BLaER1 treated with 17β-estradiol and CSF1 and Interleukin-3, amounts not matched to agents 10 nM and 100 nM (cell line): ENCODE data around the gene PPP2R2C.

Experiments
- H3K27ac ChIP-seq, 11 experiments: shearing (Covaris generic); formaldehyde crosslinking; 2 replicates each; pipeline ENCODE4 v1.8.1; 2022
- H3K27me3 ChIP-seq, 11 experiments: shearing (Covaris generic); formaldehyde crosslinking; 2 replicates each; pipeline ENCODE4 v1.8.1; 2022
- H3K36me3 ChIP-seq, 11 experiments: shearing (Covaris generic); formaldehyde crosslinking; 2 replicates each; pipeline ENCODE4 v1.8.1; 2022
- H3K4me1 ChIP-seq, 10 experiments: shearing (Covaris generic); formaldehyde crosslinking; 2 replicates each; pipeline ENCODE4 v1.8.1; 2022
- H3K4me2 ChIP-seq, 11 experiments: shearing (Covaris generic); formaldehyde crosslinking; 2 replicates each; pipeline ENCODE4 v1.8.1; 2022
- H3K4me3 ChIP-seq, 10 experiments: shearing (Covaris generic); formaldehyde crosslinking; 2 replicates each; pipeline ENCODE4 v1.8.1; 2022
- H3K9ac ChIP-seq, 11 experiments: shearing (Covaris generic); formaldehyde crosslinking; 2 replicates each; pipeline ENCODE4 v1.8.1; 2022
- H3K9me3 ChIP-seq, 11 experiments: shearing (Covaris generic); formaldehyde crosslinking; replicated peaks in 1 of 11; 2 replicates each; pipeline ENCODE4 v1.8.1; 2022
- H4K20me1 ChIP-seq, 11 experiments: shearing (Covaris generic); formaldehyde crosslinking; 2 replicates each; pipeline ENCODE4 v1.8.1; 2022
- Cebpa-rat ChIP-seq, 11 experiments: shearing (Covaris generic); IDR thresholded peaks; 2 replicates each; pipeline ENCODE4 v1.8.1; 2022

Gene PPP2R2C

DNA sequence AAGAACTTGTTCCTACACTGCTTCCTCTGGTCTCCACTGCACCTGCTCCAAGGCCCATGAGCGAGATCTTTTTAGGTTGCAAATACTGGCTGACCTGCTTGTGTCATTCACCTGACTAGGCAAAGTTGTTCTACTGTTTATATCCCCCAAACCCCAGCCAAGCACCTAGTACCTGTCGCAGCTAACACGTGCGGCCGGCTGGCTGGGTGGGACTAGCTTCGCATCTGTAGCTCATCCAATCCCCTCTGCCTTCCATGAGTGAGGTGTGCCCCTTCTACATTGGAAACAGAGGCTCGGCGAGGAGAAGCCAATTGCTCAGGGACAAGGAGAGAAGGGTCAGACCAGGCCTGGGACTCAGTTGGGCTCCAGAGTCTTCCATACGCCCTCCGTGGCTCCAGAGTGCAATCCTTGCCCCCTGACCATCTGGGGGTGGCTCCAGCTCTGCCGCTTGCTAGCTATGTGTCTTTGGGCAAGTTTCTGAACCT, 116.3 kb downstream of the PPP2R2C start:
- H3K27ac ChIP-seq, result no peak overlapping the region
- H3K9ac ChIP-seq, result no peak overlapping the region
- no peaks in the 10 kb centered on the region for H3K36me3 ChIP-seq
- peaks cover 0 to 16% (median 0%) of the 10 kb centered on the region in 11 experiments; a peak in 5 of 22 replicates for H4K20me1 ChIP-seq
- no peak overlapping the region for H3K4me2 ChIP-seq
- no peaks in the 10 kb centered on the region for H3K27me3 ChIP-seq
- no peak for TF ChIP-seq Cebpa-rat (IDR thresholded peaks at IDR 0.05)
- H3K9me3 ChIP-seq, result no peaks in the 10 kb centered on the region; a peak in 1 of 22 replicates
- H3K4me1 ChIP-seq, result peaks cover 0 to 49% (median 42%) of the 10 kb centered on the region in 10 experiments; a peak in 17 of 20 replicates
- H3K4me3 ChIP-seq, result no peak overlapping the region

- Histone ChIP-seq H3K36me3 (no peaks in the 10 kb centered on the region), H4K20me1 (peaks cover 0 to 8% (median 0%) of the 10 kb centered on the region in 11 experiments; a peak in 1 of 22 replicates), H3K9me3 (no peaks in the 10 kb centered on the region; a peak in 1 of 22 replicates), H3K27ac (no peak overlapping the region), H3K9ac (no peak overlapping the region), H3K4me3 (no peak overlapping the region), H3K27me3 (no peaks in the 10 kb centered on the region), H3K4me2 (peak overlapping the region in 8 of 11 experiments; percentile 15 to 57 (median 50); a peak in 12 of 22 replicates), H3K4me1 (peaks cover 3 to 53% (median 48%) of the 10 kb centered on the region in 10 experiments)
- no peak for TF ChIP-seq Cebpa-rat (IDR thresholded peaks at IDR 0.05)
These were observed 117.4 kb downstream of the PPP2R2C start for GRCh38 chr4:6355052-6355451.

DNA sequence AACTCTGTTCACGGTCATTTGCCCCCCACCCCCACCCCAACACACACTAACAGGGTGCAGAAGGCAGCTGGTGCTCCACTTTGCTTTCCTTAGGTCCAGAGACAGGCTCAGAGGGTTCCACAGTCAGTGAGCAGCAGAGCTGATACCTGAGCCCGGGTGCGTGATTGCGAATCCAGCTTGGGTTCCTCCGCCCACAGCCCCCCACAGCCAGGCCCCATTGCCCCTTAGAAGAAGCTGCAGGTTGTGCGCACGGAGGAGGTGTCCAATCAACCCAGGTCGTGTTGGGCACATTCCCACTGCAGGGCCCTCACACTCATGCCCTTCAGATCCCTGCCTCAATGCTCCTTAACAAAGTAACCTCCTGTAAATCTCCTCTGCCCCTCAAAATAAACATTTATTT, 117.8 kb downstream of the PPP2R2C start:
- no peaks in the 10 kb centered on the region for H3K27me3 ChIP-seq
- TF ChIP-seq Cebpa-rat (IDR thresholded peaks at IDR 0.05), result no peak
- H3K9ac ChIP-seq, result no peak overlapping the region
- peaks cover 7 to 53% (median 48%) of the 10 kb centered on the region in 10 experiments for H3K4me1 ChIP-seq
- no peaks in the 10 kb centered on the region; a peak in 1 of 22 replicates for H3K9me3 ChIP-seq
- no peaks in the 10 kb centered on the region for H3K36me3 ChIP-seq
- no peak overlapping the region for H3K4me3 ChIP-seq
- peaks cover 0 to 6% (median 0%) of the 10 kb centered on the region in 11 experiments; a peak in 1 of 22 replicates for H4K20me1 ChIP-seq
- H3K4me2 ChIP-seq, result peak overlapping the region in 8 of 11 experiments; percentile 15 to 57 (median 50); a peak in 15 of 22 replicates
- no peak overlapping the region for H3K27ac ChIP-seq

DNA sequence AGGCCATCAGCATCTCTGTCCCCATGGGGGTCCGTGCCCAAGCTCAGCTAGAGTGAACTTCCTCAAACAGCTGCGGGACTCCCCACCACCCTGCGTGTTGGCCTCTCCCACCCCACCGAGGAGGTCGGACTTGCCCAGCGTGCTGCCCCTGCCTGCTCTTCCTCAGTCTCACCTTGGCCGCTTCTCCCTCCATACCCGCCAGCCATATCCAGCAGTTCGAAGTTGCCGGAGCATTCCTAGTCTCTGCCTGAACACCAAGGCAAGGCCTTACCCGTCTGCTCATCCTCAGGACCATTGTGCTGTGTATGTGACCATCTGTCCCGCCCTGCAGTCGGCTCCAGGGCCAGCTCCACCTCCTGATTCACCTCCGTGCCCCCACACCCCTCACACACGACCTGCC, 118.3 kb downstream of the PPP2R2C start:
- peak overlapping the region in 8 of 11 experiments; percentile 15 to 57 (median 50); a peak in 15 of 22 replicates for H3K4me2 ChIP-seq
- no peak for TF ChIP-seq Cebpa-rat (IDR thresholded peaks at IDR 0.05)
- H3K4me3 ChIP-seq, result no peak overlapping the region
- no peaks in the 10 kb centered on the region for H3K27me3 ChIP-seq
- peaks cover 11 to 57% (median 52%) of the 10 kb centered on the region in 10 experiments for H3K4me1 ChIP-seq
- no peak overlapping the region for H3K27ac ChIP-seq
- H3K9me3 ChIP-seq, result no peaks in the 10 kb centered on the region; a peak in 1 of 22 replicates
- no peak overlapping the region for H3K9ac ChIP-seq
- no peaks in the 10 kb centered on the region for H3K36me3 ChIP-seq
- H4K20me1 ChIP-seq, result peaks cover 0 to 6% (median 0%) of the 10 kb centered on the region in 11 experiments; a peak in 1 of 22 replicates

DNA sequence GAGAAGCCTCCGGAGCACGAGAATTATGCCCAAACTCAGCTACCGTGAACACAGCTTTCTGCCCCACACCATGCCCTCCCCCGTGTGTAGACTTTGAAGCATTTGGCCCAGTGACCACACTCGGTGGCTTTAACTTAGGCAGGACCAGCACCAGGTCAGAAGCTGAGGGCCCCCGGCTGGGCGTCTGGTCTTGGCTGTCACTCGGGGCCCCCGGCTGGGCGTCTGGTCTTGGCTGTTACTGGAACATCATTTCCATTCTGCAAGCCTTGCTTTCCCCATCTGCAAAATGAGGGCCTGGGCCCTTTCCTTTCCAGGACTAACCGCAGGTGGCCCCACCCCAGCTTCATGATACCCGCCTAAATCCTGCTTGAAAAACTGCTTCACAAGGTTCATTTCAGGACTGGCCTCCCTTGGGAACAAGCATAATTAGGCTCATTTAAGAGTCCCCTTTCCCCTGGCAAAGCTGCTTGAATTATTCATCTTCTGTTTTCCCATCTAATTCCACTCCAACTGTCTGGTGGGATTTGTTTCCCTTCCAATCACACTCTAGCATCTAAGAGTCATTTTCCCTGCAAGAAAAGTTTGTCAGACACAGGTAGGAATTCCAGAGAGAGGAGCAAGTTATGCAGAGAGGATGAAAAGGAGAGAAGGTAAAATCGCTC, 120.3 kb downstream of the PPP2R2C start:
- H3K4me2 ChIP-seq, result peak overlapping the region in 10 of 11 experiments; percentile 2 to 82 (median 68); a peak in 19 of 22 replicates
- peaks cover 0 to 6% (median 0%) of the 10 kb centered on the region in 11 experiments; a peak in 2 of 22 replicates for H4K20me1 ChIP-seq
- H3K36me3 ChIP-seq, result no peaks in the 10 kb centered on the region
- peak overlapping the region in 1 of 11 experiments; percentile 15; a peak in 1 of 22 replicates for H3K9ac ChIP-seq
- H3K4me1 ChIP-seq, result peaks cover 11 to 69% (median 60%) of the 10 kb centered on the region in 10 experiments
- no peaks in the 10 kb centered on the region for H3K9me3 ChIP-seq
- no peak for TF ChIP-seq Cebpa-rat (IDR thresholded peaks at IDR 0.05)
- H3K27me3 ChIP-seq, result no peaks in the 10 kb centered on the region
- no peak overlapping the region for H3K27ac ChIP-seq
- no peak overlapping the region for H3K4me3 ChIP-seq

DNA sequence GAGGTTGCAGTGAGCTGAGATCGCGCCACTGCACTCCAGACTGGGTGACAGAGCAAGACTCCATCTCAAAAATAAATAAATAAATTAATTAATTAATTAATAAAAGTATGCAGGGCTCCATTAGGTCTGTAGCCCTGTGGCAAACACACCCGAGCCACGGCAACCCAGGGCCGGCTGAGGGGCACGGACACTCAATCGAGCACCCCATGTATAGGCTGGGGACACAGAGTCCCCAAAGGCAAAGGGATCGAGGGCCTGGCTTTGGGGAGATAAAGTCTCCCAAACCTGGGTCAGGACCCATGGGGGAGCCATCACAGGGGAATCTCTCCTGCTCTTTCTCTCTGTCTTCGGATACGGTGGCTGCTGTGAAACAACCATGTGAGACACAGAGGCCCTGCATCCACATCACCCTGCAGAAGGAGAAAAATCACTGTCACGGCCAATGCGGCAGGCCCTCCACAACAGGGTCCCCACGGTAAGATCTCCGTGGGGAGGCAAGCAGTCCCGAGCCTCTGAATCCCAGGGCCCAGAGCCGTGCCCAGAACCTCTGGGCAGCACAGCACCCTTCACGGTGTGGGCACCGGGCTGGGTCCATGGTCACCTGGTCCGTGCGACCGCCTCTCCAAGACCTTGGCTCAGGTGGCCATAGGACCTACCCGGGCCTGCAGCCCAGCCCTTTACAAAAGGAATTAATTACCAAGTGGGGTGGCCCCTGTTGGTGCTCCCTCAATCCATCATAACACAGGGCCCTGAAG, 121.0 kb downstream of the PPP2R2C start:
- TF ChIP-seq Cebpa-rat (IDR thresholded peaks at IDR 0.05), result no peak
- no peaks in the 10 kb centered on the region for H3K36me3 ChIP-seq
- no peaks in the 10 kb centered on the region; a peak in 1 of 22 replicates for H3K27me3 ChIP-seq
- peaks cover 11 to 76% (median 68%) of the 10 kb centered on the region in 10 experiments for H3K4me1 ChIP-seq
- H4K20me1 ChIP-seq, result peaks cover 0 to 5% (median 0%) of the 10 kb centered on the region in 11 experiments; a peak in 2 of 22 replicates
- peak overlapping the region in 1 of 11 experiments; percentile 15; a peak in 1 of 22 replicates for H3K9ac ChIP-seq
- H3K4me2 ChIP-seq, result peak overlapping the region in 9 of 11 experiments; percentile 47 to 82 (median 69); a peak in 18 of 22 replicates
- H3K4me3 ChIP-seq, result no peak overlapping the region
- H3K9me3 ChIP-seq, result peaks cover 0 to 2% (median 0%) of the 10 kb centered on the region in 11 experiments; a peak in 5 of 22 replicates
- no peak overlapping the region for H3K27ac ChIP-seq

- Histone ChIP-seq H3K9ac (no peak overlapping the region), H3K4me2 (peak overlapping the region in 9 of 11 experiments; percentile 61 to 85 (median 78); a peak in 18 of 22 replicates), H3K36me3 (no peaks in the 10 kb centered on the region), H3K4me1 (peaks cover 11 to 82% (median 73%) of the 10 kb centered on the region in 10 experiments), H3K27me3 (no peaks in the 10 kb centered on the region; a peak in 1 of 22 replicates), H4K20me1 (no peaks in the 10 kb centered on the region; a peak in 1 of 22 replicates), H3K9me3 (peaks cover 5 to 10% (median 8%) of the 10 kb centered on the region in 11 experiments), H3K4me3 (no peak overlapping the region), H3K27ac (no peak overlapping the region)
- no peak for TF ChIP-seq Cebpa-rat (IDR thresholded peaks at IDR 0.05)
These were observed 121.8 kb downstream of the PPP2R2C start for GRCh38 chr4:6350646-6351045.

DNA sequence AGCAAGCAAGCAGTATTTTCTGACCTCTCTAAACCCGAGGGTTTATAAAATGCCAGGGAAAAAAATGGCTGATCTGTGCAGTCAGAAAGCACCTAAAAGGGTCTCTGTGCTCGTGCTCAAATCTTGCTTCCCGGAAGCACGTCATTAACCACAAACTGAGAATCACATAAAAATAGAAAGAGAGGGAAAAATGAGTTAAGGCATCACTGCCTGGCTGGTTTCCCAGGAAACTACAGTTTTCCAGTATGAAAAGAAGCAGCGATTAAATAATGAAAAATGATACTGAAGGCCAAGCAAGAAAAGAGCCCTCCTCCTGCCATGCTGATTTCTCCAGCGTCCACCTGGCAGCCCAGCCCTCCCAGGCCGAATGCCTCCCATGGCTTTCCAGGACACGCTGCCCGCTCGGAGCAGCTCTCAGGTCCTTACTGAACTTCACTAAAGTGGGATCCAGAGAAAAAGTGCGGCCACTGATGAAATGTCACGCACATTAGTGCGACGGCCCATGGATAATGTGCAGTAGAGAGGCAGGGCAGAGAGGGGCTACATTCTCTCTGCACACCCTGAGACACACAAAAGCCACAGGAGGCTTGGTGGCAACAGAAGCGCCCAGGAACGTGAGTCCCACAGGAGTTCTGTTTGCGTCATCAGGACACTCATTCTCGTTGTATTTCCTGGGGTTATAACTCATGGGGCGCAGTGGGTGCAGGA, 122.4 kb downstream of the PPP2R2C start:
- H3K27me3 ChIP-seq, result no peaks in the 10 kb centered on the region; a peak in 1 of 22 replicates
- H3K36me3 ChIP-seq, result no peaks in the 10 kb centered on the region
- peak overlapping the region; percentile 46 to 85 (median 77) for H3K4me2 ChIP-seq
- no peak for TF ChIP-seq Cebpa-rat (IDR thresholded peaks at IDR 0.05)
- H4K20me1 ChIP-seq, result no peaks in the 10 kb centered on the region; a peak in 1 of 22 replicates
- no peak overlapping the region for H3K4me3 ChIP-seq
- H3K4me1 ChIP-seq, result peaks cover 11 to 80% (median 72%) of the 10 kb centered on the region in 10 experiments
- peaks cover 11 to 16% (median 14%) of the 10 kb centered on the region in 11 experiments for H3K9me3 ChIP-seq
- no peak overlapping the region for H3K27ac ChIP-seq
- peak overlapping the region in 1 of 11 experiments; percentile 20; a peak in 2 of 22 replicates for H3K9ac ChIP-seq
